ENCODE results near the gene MRAP2.
"Not testable (repeated sequence)": the region's sequence is repeated elsewhere in the genome, so short reads cannot be mapped to it uniquely, and the experiment has no call there.

Gene MRAP2

DNA sequence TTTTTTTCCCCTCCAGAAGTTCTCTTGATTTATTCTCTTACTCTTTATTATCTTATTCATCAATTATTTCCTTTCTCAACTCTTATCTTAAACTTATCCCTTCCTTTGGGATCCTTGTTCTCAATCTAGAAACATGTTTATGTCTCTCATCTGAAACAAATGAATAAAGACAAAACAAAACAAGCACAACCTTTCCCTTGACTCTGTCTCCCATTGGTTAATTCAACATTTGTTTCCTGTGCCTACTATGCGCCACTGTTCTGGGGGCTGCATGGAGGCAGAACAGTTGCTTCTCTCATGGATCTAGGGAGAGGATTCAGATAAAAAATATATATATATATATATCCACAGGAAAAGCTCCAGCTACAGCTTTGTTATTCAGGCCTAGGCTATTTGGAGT lies 5.2 kb upstream of the MRAP2 start:
- no peak for DNase-seq (ENCODE audit: low read depth in 2 of 2)

DNA sequence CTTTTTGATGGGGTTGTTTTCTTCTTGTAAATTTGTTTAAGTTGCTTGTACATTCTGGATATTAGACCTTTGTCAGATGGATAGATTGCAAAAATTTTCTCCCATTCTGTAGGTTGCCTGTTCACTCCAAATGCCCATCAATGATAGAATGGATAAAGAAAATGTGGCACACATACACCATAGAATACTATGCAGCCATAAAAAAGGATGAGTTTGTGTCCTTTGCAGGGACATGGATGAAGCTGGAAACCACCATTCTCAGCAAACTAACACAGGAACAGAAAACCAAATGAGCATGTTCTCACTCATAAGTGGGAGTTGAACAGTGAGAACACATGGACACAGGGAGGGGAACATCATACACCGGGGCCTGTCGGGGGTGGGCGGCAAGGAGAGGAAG lies 1.6 kb upstream of the MRAP2 start:
- DNase-seq (ENCODE audit: low read depth in 2 of 2): not testable (repeated sequence)

DNA sequence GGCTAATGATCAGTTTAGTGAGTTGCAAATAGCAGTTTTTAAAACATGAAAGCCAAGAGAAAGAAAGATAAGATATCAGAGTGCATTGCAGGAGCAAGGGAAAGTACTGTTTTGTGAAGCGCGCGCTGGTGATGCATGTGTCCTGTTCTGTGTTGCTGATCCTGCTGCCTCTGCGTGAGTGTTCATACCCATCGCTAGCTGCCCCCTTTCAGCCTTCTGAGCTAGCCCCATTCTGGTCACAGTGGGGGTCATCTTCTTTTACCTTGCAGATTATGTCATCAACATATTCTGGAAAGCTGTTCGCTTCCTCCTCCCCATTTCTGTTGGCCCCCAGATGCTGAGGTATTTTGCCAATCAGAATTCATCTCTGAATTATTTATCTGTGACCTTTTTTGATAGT lies 1.9 kb downstream of the MRAP2 start:
- DNase-seq (ENCODE audit: low read depth in 2 of 2): no peak

- no peak for DNase-seq (ENCODE audit: low read depth in 2 of 2)
Measured at GRCh38 chr6:84037425-84038089, 4.0 kb downstream of the MRAP2 start.

GRCh38 chr6:84042603-84043002 lies 9.0 kb downstream of the MRAP2 start:
- no peak for DNase-seq (ENCODE audit: low read depth in 2 of 2)

DNA sequence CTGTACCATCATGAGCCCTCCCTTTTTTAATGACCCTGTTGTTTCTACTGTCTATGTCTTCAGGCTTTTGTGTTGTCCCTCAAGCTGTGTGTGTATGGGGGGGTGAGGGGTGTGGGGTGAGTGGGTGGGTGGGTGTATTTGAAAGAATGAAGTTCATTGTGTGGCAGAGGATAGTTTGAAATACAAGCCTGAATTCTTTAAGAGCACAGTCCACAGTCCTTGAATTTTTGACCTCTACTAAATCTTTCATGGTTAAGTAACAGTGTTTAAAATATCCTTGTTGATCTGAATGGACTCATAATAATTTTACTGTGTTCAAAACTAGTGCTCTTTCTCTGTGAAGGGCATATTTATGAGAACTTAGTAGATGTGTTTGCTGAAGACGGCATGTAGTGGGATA lies 10.0 kb downstream of the MRAP2 start:
- DNase-seq (ENCODE audit: low read depth in 2 of 2): no peak

DNA sequence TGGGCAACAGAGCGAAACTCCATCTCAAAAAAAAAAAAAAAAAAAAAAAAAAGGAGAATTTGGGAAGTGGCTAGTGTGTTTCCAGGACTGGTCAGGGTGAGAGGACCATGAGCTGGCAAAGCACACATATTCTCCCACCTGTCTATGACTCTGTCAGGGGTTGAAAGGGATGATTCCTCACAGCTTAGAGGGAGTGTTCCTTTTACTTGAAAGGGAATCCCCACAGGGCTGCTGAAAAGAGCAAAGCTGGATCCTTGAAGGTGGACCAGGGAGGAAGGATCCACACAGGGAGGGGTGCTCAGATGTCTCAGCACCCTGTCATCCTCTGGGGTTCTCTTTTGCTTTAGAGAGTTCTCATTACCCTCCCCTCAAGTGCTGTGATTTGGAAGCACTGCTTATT lies 13.2 kb downstream of the MRAP2 start:
- DNase-seq (ENCODE audit: low read depth in 2 of 2): no peak

DNA sequence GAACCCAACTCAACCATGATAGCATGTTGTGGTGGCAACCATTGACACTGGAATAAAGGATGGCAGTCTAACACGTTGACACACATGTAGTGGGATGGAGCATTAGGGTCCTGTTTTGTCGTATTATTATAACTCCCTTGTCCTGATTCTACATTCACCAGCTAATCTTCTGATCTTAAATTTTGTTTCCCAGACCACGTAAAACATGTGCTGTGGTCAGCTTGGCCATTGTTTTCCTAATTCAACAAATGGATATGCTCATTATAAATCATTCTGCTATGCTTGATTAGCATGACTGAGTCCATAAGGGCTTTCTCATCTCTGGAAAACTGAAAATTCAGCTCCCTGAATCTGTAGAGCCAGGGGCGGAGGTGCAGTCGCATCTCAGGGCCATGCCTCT lies 15.0 kb downstream of the MRAP2 start:
- no peak for DNase-seq (ENCODE audit: low read depth in 2 of 2)

GRCh38 chr6:84050408-84050807 lies 16.8 kb downstream of the MRAP2 start:
- DNase-seq (ENCODE audit: low read depth in 2 of 2): no peak

- no peak for DNase-seq (ENCODE audit: low read depth in 2 of 2)
Measured at GRCh38 chr6:84052204-84052882, 18.8 kb downstream of the MRAP2 start.

DNA sequence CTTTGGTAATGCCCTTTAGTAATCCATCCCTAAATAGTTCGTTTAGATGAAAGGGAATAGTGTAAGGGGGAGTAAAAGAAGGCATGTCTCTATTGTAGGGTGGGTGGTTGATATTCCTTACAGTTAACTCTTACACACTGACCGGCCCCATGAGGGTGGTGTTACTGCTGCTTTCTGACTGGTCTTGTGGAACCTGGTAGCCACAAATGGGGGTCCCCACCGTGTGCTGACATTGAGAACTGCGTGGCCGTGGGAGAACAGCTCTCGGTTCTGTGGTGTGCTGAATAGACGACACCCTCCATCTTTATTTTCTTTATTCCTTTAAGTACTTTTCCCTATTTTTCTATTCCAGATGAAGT lies 19.3 kb downstream of the MRAP2 start:
- DNase-seq (ENCODE audit: low read depth in 2 of 2): no peak

DNA sequence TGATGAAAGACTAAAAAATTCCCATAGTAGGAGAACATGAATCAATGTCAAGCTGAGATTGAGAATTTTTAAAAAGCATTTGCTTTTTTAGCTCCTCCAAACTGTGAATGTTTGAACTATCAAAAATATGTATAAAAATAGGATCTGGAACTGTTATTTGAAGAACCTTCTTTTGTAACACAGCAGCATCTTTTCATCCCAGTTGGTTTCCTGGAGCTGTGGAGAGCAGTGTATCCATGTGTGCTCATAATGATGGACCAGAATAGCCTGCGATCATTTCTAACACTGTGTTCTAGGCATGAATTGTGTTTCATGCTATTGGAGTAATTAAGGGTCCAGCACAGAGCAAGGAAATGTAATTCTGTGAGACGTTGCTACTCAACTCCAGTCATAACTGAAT lies 22.1 kb downstream of the MRAP2 start:
- DNase-seq (ENCODE audit: low read depth in 2 of 2): no peak

DNA sequence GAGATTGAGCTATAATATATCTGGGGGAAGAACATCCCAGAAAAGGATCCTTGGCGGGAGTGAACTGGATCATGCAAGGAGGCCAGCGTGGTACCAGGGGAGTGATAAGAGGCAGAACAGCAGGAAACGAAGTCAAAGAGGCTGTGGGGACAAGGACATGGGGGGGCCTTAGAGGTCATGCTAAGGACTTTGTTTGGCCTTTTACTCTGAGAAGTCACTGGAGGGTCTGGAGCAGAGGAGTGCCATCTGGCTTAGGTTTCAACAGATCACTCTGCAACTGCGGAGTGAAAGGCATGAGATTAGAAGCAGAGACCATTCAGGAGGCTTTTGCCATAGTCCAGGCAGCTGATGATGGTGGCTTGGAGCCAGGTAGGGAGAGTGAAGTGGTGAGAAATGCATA lies 24.3 kb downstream of the MRAP2 start:
- DNase-seq (ENCODE audit: low read depth in 2 of 2): no peak

- DNase-seq (ENCODE audit: low read depth in 2 of 2): no peak
Measured at GRCh38 chr6:84059082-84059481, 25.5 kb downstream of the MRAP2 start.

- DNase-seq (ENCODE audit: low read depth in 2 of 2): no peak
Measured at GRCh38 chr6:84061174-84061573, 27.6 kb downstream of the MRAP2 start.

DNA sequence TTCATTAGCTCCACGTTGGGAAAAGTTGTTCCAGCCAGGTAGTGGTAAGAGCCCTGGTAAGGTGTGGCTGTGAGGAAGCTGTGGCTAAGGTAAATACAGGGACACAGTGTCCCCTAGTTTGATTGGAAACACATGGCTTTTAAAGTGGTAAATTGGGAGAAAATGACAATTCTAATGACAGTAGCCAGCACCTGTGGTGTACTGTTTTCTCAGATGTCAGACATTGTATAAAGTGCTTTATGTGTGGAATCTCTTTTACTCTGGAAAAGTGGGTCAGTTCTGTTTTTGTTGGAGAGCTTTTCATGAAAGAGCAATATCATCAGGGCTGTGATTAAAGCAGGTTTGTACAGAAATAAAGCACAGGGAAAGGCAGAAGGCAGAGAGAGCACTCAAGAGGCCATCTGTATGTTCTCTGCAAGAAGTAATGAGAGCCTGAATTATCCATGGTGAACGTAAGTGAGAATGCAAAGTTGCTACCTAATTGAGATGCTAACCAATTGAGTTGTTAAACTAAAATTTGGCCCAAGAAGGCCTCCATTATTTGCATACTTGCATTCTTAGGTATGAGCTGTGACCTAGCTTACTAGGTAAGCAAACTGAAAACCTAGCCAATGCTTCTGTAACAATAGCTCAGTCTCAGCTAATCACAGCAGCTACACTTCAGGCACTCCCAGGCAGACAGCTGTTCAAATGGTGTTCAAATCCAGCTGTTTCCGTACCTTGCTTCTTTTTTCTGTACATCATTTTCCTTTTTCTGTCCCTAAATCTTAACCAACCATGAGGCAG lies 28.2 kb downstream of the MRAP2 start:
- DNase-seq (ENCODE audit: low read depth in 2 of 2): no peak

DNA sequence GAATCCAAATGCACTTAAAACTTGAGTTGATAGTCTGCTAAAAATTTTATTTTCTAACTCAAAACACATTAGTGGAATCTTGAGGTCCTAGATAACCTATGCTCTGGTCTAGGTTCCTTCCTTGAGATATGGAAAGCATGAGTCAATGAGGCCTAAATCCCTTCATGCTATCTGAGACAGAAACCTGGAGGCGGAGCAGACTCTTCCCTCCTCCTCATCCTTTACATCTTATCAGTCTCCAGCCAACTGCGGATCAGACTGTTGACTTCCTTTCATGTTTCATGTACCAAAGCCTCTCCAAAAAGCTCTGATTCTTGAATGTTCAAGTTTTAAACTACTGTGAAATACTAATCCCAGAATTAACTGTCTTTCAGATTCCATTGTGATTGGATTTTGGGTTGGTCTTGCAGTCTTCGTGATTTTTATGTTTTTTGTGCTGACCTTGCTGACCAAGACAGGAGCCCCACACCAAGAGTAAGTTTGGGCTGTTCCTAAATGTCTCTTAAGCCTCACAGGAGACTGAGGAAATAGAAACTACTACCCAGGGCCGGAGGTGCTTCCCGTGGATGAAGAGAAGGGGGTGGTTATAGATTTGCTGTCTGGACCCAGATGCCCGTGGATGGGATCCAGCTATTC lies 29.1 kb downstream of the MRAP2 start:
- DNase-seq (ENCODE audit: low read depth in 2 of 2): no peak

DNA sequence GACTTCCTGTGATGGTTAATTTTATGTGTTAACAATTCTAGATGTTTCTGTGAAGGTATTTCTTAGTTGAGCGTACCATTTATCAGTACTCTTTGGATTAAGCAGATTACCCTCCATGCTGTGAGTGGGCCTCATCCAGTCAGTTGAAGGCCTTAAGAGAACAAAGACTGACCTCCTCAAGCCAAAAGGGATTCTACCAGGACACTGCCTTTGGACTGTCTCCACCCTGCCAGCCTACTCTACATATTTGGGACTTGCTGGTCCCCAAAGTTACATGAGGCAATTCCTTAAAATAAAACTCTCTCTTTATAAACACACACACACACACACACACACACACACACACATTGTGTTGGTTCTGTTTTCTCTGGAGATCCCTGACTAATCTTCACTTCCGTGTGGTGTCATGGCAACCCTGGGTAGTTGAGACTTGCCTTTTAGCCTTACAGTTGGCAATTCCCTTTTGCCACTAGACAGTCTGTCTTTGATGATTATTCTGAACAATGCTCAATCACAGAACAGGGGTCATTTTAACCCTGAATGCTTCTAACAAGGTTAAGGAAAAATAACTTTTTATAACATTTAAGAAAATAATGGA lies 32.2 kb downstream of the MRAP2 start:
- DNase-seq (ENCODE audit: low read depth in 2 of 2): no peak

DNA sequence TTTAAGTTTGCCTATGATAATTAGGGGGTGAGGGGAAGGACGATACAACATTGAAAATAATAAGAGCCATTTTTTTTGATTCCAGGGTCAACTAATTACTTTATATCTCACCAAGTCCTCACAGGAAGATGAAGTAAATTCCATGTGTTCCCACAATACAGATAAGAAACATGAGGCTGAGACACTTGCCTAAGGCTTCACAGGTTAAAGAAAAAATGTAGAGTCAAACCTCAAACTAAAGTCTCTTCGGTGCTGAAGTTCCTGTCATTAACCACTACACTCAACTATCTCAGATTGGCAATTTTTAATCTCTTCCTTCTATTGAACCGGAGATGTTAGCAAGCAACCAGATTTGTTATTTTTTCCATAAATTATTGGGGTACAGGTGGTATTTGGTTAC lies 33.0 kb downstream of the MRAP2 start:
- no peak for DNase-seq (ENCODE audit: low read depth in 2 of 2)

DNA sequence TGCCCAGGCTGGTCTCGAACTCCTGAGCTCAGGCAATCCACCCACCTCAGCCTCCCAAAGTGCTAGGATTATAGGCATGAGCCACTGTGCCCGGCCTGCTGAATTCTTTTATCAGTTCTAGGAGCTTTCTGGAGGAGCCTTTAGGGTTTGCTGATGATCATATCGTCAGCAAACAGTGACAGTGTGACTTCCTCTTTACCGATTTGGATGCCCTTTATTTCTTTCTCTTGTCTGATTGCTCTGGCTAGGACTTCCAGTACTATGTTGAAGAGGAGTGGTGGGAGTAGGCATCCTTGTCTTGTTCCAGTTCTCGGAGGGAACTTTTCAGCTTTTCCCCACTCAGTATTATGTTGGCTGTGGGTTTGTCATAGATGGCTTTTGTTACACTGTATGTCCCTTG lies 35.3 kb downstream of the MRAP2 start:
- not testable (repeated sequence) for DNase-seq (ENCODE audit: low read depth in 2 of 2)

DNA sequence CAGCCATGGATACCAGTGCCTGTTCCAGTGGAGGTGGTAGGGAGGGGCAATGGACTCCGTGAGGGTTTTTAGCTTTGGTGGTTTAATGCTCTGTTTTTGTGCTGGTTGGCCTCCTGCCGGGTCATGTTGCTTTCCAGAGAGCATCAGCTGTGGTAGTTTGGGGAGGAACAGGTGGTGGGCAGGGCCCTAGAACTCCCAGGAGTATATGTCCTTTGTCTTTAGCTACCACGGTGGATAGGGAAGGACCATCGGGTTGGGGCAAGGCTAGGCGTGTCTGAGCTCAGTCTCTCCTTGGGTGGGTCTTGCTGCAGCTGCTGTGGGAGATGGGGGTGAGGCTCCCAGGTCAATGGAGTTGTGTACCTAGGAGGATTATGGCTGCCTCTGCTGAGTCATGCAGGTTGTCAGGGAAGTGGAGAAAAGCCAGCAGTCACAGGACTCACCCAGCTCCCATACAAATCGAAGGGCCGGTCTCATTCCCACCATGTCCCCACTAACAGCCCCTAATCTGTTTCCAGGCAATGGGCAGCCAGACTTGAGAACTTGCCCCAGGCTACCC lies 38.9 kb downstream of the MRAP2 start:
- DNase-seq (ENCODE audit: low read depth in 2 of 2): no peak
